Mesothelial cell of epicardium (in vitro differentiated cells): ENCODE results near the gene TNIP1. TPM values are rescaled to one million over a fixed set of nuclear protein-coding genes. Genes with fewer than 3 reads are reported as not detected.

ENCODE experiments used
- DNase-seq, 2 experiments: peaks; one replicate each; pipeline ENCODE4 v3.0.0; 2021; ENCODE audit warnings: low spot score in 2 of 2; ENCODE audit not compliant: unreplicated experiment in 2 of 2
- H3K27ac Mint-ChIP-seq: 2 replicates; pipeline ENCODE4 v1.8.0; 2021; ENCODE audit warnings: mixed read lengths
- H3K27me3 Mint-ChIP-seq: 2 replicates; pipeline ENCODE4 v1.8.0; 2021; ENCODE audit warnings: low read depth, mixed read lengths
- H3K36me3 Mint-ChIP-seq: 2 replicates; pipeline ENCODE4 v1.8.0; 2021; ENCODE audit warnings: mixed read lengths
- H3K4me1 Mint-ChIP-seq: 2 replicates; pipeline ENCODE4 v1.8.0; 2021; ENCODE audit warnings: mixed read lengths
- H3K4me3 Mint-ChIP-seq: 2 replicates; pipeline ENCODE4 v1.8.0; 2021; ENCODE audit warnings: mild to moderate bottlenecking, moderate library complexity, mixed read lengths
- H3K9me3 Mint-ChIP-seq: 2 replicates; pipeline ENCODE4 v1.8.0; 2021; ENCODE audit warnings: mixed read lengths
- CTCF ChIP-seq: fragments of 200-600 bp; sonication (generic); IDR thresholded peaks from one replicate; pipeline ENCODE4 v1.5.0; 2021; ENCODE audit warnings: antibody characterized with exemption; ENCODE audit not compliant: unreplicated experiment
- total RNA-seq: library from RNA; stranded (reverse); gene quantifications from 3 replicates; pipeline ENCODE4 v1.2.1, GENCODE V29; 2021

The TNIP1 gene
- total RNA-seq, 1 donor from 2014 or later, result 81.8 TPM

GRCh38 chr5:150992705-150993104 lies 88.1 kb downstream of the TNIP1 start:
- no peak for TF ChIP-seq CTCF
- peaks cover 1% of the 10 kb centered on the region for H3K36me3 Mint-ChIP-seq
- H3K4me3 Mint-ChIP-seq, result no peak overlapping the region

GRCh38 chr5:150989695-150990094 lies 91.1 kb downstream of the TNIP1 start:
- no peak overlapping the region for H3K27ac Mint-ChIP-seq
- peaks cover 32% of the 10 kb centered on the region for H3K9me3 Mint-ChIP-seq

More at GRCh38 chr5:150992705-150993104, 88.1 kb downstream of the TNIP1 start:
- peaks cover 43% of the 10 kb centered on the region for H3K9me3 Mint-ChIP-seq
- DNase-seq, result no peak
- H3K4me1 Mint-ChIP-seq, result no peaks in the 10 kb centered on the region
- peaks cover 10% of the 10 kb centered on the region for H3K27me3 Mint-ChIP-seq
- H3K27ac Mint-ChIP-seq, result no peak overlapping the region

GRCh38 chr5:150987746-150988145 lies 93.1 kb downstream of the TNIP1 start:
- H3K9me3 Mint-ChIP-seq, result peaks cover 22% of the 10 kb centered on the region
- no peak for TF ChIP-seq CTCF
- peaks cover 13% of the 10 kb centered on the region for H3K27me3 Mint-ChIP-seq
- H3K4me3 Mint-ChIP-seq, result no peak overlapping the region
- DNase-seq, result no peak
- no peak overlapping the region for H3K27ac Mint-ChIP-seq
- no peaks in the 10 kb centered on the region for H3K4me1 Mint-ChIP-seq
- H3K36me3 Mint-ChIP-seq, result no peaks in the 10 kb centered on the region

More at GRCh38 chr5:150989695-150990094, 91.1 kb downstream of the TNIP1 start:
- Mint-ChIP-seq H3K4me3 (no peak overlapping the region), H3K4me1 (no peaks in the 10 kb centered on the region), H3K36me3 (peaks cover 1% of the 10 kb centered on the region), H3K27me3 (peaks cover 13% of the 10 kb centered on the region)
- no peak for TF ChIP-seq CTCF
- DNase-seq, result no peak

Other genes with a start within 250 kb of the TNIP1 start
- gene IRGM, start 234.5 kb downstream of the TNIP1 start, total RNA-seq, result 0.24 to 0.79 TPM (median 0.45 TPM) in 3 replicates
- gene ZNF300, start 176.1 kb downstream of the TNIP1 start, total RNA-seq, result 14.0 to 15.6 TPM (median 14.6 TPM) in 3 replicates
- gene GPX3, start 60.4 kb downstream of the TNIP1 start, total RNA-seq, result 2.0 to 2.6 TPM (median 2.4 TPM) in 3 replicates
- 178 to 197 TPM (median 186 TPM) in 3 replicates for gene ANXA6, start 76.7 kb upstream of the TNIP1 start, total RNA-seq
- gene CCDC69, start 143.1 kb upstream of the TNIP1 start, total RNA-seq, result 4.7 to 5.5 TPM (median 4.8 TPM) in 3 replicates
- 41.8 to 42.9 TPM (median 42.7 TPM) in 3 replicates for gene GM2A, start 172.2 kb upstream of the TNIP1 start, total RNA-seq
- not detected in 3 replicates for gene SLC36A3, start 222.7 kb upstream of the TNIP1 start, total RNA-seq